ENCODE results near the gene PCED1B. TPM values are rescaled to one million over a fixed set of nuclear protein-coding genes. Genes with fewer than 3 reads are reported as not detected.

The PCED1B gene
- total RNA-seq, 2 experiments from 2014 or later = 57.1 to 62.2 TPM

DNA sequence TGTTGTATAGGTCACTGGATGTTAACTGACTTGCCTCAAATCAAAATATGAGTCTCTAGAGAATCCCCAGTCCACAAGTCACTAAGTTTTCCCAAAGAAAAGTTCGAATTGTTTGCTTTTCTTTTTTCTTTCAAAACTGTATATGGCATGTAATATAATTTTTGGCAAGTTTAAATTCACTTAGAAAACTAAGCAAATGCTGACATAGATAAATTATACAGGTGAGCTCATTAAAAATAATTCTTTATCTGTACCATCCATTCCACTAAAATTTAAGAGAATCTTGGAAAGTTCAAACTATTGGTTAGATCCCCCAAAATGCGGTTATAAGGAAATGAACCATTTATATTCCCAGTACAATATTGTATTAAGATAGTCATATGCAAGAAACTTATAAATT is 145.9 kb downstream of the PCED1B start:
- no peaks in the 10 kb centered on the region for H3K9me3 Mint-ChIP-seq
- DNase-seq = no peak
- CTCF ChIA-PET = no interaction called here
- peaks cover 72% of the 10 kb centered on the region for H3K4me1 Mint-ChIP-seq
- POLR2A ChIA-PET = interaction anchor here (2.2 to 3.1 kb wide), 2 partner anchors 10 to 146 kb away, joined by 5 to 24 read pairs; partner anchors contain the start of genes AMIGO2 and PCED1B
- no peak overlapping the region for H3K27ac Mint-ChIP-seq
- peaks cover 70% of the 10 kb centered on the region for H3K36me3 Mint-ChIP-seq (ENCODE audit: low read depth)
- H3K4me3 Mint-ChIP-seq = no peak overlapping the region
- no peaks in the 10 kb centered on the region for H3K27me3 Mint-ChIP-seq

DNA sequence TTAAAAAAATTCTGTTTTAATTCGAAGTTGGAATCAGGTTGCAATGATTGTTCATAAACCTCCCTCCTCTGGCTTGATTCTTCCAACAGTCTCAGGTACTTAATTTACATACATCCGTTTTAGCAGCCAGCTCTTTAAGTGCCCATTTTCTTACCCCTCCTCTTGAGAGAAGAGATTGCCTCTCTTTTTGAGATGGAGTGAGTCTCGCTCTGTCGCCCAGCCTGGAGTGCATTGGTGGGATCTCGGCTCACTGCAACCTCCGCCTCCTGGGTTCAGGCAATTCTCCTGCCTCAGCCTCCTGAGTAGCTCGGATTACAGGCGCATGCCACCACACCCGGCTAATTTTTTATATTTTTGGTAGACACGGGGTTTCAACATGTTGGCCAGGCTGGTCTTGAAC is 146.8 kb downstream of the PCED1B start:
- ChIA-PET CTCF (interaction anchor here (0.6 to 1.3 kb wide), 3 partner anchors 11 to 146 kb away, joined by 3 read pairs; partner anchors contain the start of genes AMIGO2 and PCED1B), POLR2A (interaction anchor here (1.1 to 4.4 kb wide), 6 partner anchors 8 to 172 kb away, joined by 3 to 30 read pairs (median 5); partner anchors contain the start of genes AMIGO2 and PCED1B)
- Mint-ChIP-seq H3K36me3 (ENCODE audit: low read depth) (peaks cover 73% of the 10 kb centered on the region), H3K4me3 (no peak overlapping the region), H3K4me1 (peaks cover 73% of the 10 kb centered on the region), H3K27ac (no peak overlapping the region), H3K9me3 (no peaks in the 10 kb centered on the region), H3K27me3 (no peaks in the 10 kb centered on the region)
- DNase-seq = no peak

DNA sequence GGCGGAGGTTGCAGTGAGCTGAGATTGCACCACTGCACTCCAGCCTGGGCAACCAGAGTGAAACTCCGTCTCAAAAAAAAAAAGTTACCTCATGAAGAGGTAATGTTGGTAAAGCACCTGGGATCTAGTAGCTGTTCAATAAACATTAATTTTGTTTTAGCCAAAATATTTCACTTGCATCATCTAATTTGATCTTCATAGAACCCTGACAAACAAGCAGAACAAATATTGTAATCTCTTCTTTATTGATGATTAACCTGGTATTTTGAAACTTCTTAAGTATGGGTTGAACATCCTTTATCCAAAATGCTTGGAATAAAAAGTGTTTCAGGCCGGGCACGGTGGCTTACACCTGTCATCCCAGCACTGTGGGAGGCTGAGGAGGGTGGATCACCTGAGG is 149.4 kb downstream of the PCED1B start:
- ChIA-PET CTCF (interaction anchor here (1.3 to 1.7 kb wide), 3 partner anchors 10 to 47 kb away, joined by 4 to 8 read pairs (median 5); no protein-coding TSS in a partner anchor), POLR2A (interaction anchor here (0.6 to 4.4 kb wide), 6 partner anchors 10 to 630 kb away, joined by 3 to 30 read pairs (median 4); no protein-coding TSS in a partner anchor)
- no peak overlapping the region for H3K27ac Mint-ChIP-seq
- peaks cover 73% of the 10 kb centered on the region for H3K36me3 Mint-ChIP-seq (ENCODE audit: low read depth)
- peaks cover 63% of the 10 kb centered on the region for H3K4me1 Mint-ChIP-seq
- no peaks in the 10 kb centered on the region for H3K27me3 Mint-ChIP-seq
- no peaks in the 10 kb centered on the region for H3K9me3 Mint-ChIP-seq
- H3K4me3 Mint-ChIP-seq = no peak overlapping the region
- no peak for DNase-seq

DNA sequence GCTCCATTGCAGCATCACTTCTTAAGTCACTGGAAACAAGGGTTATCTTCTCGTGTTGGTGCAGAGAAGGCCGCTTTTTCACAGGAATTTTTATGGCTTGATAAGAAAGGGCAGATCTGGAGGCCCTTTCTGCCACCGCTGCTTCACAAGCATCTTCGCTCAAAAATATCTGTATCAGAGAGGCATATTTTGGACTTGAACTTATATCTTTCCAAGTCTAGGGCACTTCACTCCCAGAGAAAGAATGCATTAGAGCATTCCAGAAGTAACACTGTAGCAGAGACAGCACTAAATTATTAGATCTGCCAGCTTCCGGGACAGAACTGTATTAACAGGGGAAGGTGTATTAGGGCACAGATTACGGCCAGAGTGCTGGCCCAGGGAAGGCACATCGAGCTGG is 152.0 kb downstream of the PCED1B start:
- H3K4me3 Mint-ChIP-seq = no peak overlapping the region
- ChIA-PET POLR2A (interaction anchor here (1.5 kb wide), 1 partner anchor 15 kb away, joined by 6 read pairs; no protein-coding TSS in a partner anchor), CTCF (no interaction called here)
- DNase-seq = no peak
- peaks cover 4% of the 10 kb centered on the region for H3K9me3 Mint-ChIP-seq
- H3K36me3 Mint-ChIP-seq (ENCODE audit: low read depth) = peaks cover 76% of the 10 kb centered on the region
- no peak overlapping the region for H3K27ac Mint-ChIP-seq
- no peaks in the 10 kb centered on the region for H3K27me3 Mint-ChIP-seq
- H3K4me1 Mint-ChIP-seq = peaks cover 50% of the 10 kb centered on the region

DNA sequence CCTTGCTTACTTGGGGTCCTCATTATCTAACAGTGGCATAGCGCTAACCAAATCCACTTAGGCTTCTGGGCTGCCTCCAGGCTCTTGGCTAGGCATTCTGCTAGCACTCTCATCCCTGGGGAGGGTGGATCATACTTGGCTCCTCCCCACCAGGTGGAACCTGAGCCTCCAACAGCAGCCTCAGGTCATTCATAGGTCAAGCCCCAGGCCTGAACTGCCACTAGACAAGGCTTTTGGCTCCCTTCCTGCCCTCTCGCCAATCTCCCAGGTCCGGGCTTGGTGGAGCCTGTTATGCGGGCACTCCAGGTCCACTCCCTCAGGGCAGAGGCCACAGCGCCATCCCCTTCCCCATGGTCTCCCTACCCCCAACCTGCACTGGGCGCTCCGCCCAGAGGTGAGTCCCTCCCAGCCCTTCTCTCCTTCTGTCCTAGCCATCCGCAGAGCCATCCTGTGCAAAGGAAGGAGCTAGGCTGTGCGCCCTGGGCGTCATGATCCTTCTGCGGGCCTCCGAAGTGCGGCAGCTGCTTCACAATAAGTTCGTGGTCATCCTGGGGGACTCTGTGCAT is 155.2 kb downstream of the PCED1B start:
- Mint-ChIP-seq H3K4me3 (no peak overlapping the region), H3K9me3 (peaks cover 6% of the 10 kb centered on the region), H3K36me3 (ENCODE audit: low read depth) (peaks cover 78% of the 10 kb centered on the region), H3K4me1 (peaks cover 49% of the 10 kb centered on the region), H3K27me3 (no peaks in the 10 kb centered on the region), H3K27ac (no peak overlapping the region)
- ChIA-PET POLR2A (interaction anchor here (1.1 kb wide), 1 partner anchor 18 kb away, joined by 4 read pairs; no protein-coding TSS in a partner anchor), CTCF (no interaction called here)
- no peak for DNase-seq

DNA sequence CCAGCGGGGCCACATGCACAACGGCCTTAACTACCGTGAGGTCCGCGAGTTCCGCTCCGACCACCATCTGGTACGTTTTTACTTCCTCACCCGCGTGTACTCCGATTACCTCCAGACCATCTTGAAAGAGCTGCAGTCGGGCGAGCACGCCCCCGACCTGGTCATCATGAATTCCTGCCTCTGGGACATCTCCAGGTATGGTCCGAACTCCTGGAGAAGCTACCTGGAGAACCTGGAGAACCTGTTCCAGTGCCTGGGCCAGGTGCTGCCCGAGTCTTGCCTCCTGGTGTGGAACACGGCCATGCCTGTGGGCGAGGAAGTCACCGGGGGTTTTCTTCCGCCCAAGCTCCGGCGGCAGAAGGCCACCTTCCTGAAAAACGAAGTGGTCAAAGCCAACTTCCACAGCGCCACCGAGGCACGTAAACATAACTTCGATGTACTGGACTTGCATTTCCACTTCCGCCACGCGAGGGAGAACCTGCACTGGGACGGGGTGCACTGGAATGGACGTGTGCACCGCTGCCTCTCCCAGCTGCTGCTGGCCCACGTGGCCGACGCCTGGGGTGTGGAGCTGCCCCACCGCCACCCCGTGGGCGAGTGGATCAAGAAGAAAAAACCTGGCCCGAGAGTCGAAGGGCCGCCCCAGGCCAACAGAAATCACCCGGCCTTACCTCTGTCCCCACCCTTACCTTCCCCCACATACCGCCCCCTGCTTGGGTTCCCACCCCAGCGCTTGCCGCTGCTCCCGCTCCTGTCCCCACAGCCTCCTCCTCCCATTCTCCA is 156.0 kb downstream of the PCED1B start:
- Mint-ChIP-seq H3K9me3 (peaks cover 6% of the 10 kb centered on the region), H3K4me1 (peaks cover 44% of the 10 kb centered on the region)

DNA sequence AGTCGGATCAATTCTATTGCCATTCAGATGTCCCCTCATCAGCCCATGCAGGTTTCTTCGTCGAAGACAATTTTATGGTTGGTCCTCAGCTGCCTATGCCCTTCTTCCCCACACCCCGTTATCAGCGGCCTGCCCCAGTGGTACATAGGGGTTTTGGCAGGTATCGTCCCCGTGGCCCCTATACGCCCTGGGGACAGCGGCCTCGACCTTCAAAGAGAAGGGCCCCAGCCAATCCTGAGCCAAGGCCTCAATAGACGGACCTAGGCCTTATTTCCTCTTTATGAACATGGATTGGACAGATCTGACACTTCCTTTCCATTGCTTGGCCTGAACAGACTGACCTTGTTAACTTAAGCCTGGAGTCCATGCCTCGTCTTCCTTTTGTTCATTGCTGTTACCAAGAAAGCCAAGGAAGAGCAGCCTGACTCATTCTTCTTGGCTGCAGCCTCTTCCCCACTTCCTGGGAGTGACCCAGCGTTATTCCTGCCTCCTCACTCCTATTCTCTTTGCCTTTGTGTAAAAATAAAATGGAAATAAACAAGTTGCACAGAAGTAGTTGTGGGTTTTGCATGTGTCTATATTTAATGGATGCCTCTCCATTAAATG is 156.8 kb downstream of the PCED1B start:
- Mint-ChIP-seq H3K27ac (peak overlapping the region; percentile 19), H3K4me1 (peaks cover 39% of the 10 kb centered on the region), H3K36me3 (ENCODE audit: low read depth) (peaks cover 68% of the 10 kb centered on the region), H3K27me3 (no peaks in the 10 kb centered on the region), H3K4me3 (no peak overlapping the region), H3K9me3 (peaks cover 6% of the 10 kb centered on the region)
- DNase-seq = no peak
- POLR2A ChIA-PET = no interaction called here
- CTCF ChIA-PET = no interaction called here

More for the DNA sequence above, 156.0 kb downstream of the PCED1B start:
- no peak for DNase-seq
- CTCF ChIA-PET = no interaction called here
- POLR2A ChIA-PET = interaction anchor here (1.1 kb wide), 1 partner anchor 19 kb away, joined by 4 read pairs; no protein-coding TSS in a partner anchor
- H3K27me3 Mint-ChIP-seq = no peaks in the 10 kb centered on the region
- peaks cover 76% of the 10 kb centered on the region for H3K36me3 Mint-ChIP-seq (ENCODE audit: low read depth)
- no peak overlapping the region for H3K4me3 Mint-ChIP-seq
- H3K27ac Mint-ChIP-seq = no peak overlapping the region

DNA sequence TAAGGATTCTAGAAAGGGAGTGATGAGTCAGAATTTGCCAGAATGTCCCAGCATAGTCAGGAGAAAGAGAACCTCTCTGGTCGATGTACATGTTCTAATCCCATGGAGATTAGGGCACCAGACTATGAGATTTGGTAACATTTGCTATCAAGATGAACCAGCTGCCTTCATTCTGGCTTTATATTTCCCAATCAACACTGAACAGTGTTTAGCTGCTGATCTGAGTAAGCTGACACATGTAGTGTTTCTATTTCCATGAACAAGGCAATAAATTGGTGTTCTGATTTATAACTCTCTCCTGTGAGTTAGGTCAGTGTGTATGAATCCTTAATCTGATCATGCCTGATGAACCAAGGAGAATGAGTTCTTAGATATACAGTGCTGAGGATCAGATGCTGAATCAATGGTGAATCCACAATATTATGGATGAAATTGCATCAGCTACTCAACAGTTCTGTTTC is 158.4 kb downstream of the PCED1B start:
- no peaks in the 10 kb centered on the region for H3K27me3 Mint-ChIP-seq
- H3K36me3 Mint-ChIP-seq (ENCODE audit: low read depth) = peaks cover 65% of the 10 kb centered on the region
- H3K4me1 Mint-ChIP-seq = peaks cover 35% of the 10 kb centered on the region
- CTCF ChIA-PET = no interaction called here
- POLR2A ChIA-PET = no interaction called here
- no peak overlapping the region for H3K4me3 Mint-ChIP-seq
- no peak for DNase-seq
- no peak overlapping the region for H3K27ac Mint-ChIP-seq
- H3K9me3 Mint-ChIP-seq = peaks cover 6% of the 10 kb centered on the region

DNA sequence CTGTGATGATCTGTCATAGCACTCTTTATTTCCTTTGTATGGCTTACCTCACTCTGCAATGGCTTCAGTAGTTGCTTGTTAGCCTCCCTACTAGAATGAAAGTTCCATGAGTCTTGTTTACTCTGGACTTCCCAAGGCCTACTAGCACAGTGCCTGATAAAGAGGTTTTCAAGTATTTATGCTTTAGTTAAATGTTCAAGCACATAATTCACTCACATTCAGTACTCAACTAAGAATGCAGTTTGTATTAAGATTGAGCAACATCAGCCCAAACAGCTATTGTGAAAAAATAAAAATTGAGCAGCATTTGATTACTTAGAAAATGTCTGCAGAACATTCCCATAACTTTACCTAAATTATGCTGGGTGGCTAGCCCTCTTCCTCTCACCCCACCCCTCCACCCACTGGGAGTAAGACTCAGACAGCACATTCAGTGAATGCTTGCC is 159.3 kb downstream of the PCED1B start:
- ChIA-PET CTCF (no interaction called here), POLR2A (no interaction called here)
- H3K9me3 Mint-ChIP-seq = peaks cover 6% of the 10 kb centered on the region
- H3K4me1 Mint-ChIP-seq = peaks cover 31% of the 10 kb centered on the region
- H3K4me3 Mint-ChIP-seq = no peak overlapping the region
- H3K36me3 Mint-ChIP-seq (ENCODE audit: low read depth) = peaks cover 57% of the 10 kb centered on the region
- H3K27ac Mint-ChIP-seq = peak overlapping the region; percentile 17
- no peaks in the 10 kb centered on the region for H3K27me3 Mint-ChIP-seq
- no peak for DNase-seq

DNA sequence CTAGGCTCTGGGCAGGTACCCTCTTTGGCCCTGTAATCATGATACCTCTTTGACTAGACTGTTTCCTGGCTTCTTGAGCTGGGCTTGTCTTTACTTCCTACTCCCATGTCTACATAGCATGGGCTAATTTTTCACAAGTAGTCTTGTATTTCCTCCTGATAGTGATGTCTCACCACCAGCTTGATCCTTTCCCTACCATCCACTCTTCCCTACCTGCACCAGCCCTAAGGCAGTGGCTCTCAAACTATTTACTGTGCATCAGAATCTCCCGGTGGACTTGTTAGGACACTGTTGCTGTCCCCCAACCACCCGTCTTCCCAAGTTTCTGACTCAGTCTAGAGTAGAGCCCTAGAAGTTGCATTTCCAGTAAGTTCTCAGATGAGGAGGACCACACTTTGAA is 163.0 kb downstream of the PCED1B start:
- Mint-ChIP-seq H3K27me3 (no peaks in the 10 kb centered on the region), H3K9me3 (no peaks in the 10 kb centered on the region), H3K27ac (no peak overlapping the region), H3K36me3 (ENCODE audit: low read depth) (peaks cover 34% of the 10 kb centered on the region), H3K4me1 (peaks cover 15% of the 10 kb centered on the region), H3K4me3 (no peak overlapping the region)
- no peak for DNase-seq
- POLR2A ChIA-PET = interaction anchor here (1.3 kb wide), 2 partner anchors 10 to 26 kb away, joined by 3 to 4 read pairs; no protein-coding TSS in a partner anchor
- CTCF ChIA-PET = interaction anchor here (0.9 kb wide), 1 partner anchor 48 kb away, joined by 3 read pairs; no protein-coding TSS in a partner anchor

DNA sequence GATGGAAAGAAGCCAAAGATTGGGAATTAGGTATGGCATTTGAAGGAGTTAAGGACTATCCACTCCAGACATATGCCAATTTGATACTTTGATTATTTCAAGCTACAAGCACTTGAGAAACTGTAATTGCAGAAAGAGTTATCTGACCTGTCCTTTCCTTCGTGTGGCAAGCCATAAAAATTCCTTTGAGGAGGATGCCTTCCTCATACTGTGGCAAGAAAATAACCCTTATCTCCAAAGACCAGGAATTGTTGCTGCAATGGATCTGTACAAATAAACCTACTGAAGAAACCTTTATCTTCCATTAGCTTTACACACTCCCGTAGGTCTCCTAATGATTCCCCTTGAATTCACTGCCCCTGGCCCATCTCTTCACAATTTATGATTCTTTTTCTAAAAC is 165.4 kb downstream of the PCED1B start:
- no peak overlapping the region for H3K4me3 Mint-ChIP-seq
- no peaks in the 10 kb centered on the region for H3K27me3 Mint-ChIP-seq
- CTCF ChIA-PET = no interaction called here
- DNase-seq = no peak
- peaks cover 5% of the 10 kb centered on the region for H3K9me3 Mint-ChIP-seq
- peaks cover 3% of the 10 kb centered on the region for H3K4me1 Mint-ChIP-seq
- peaks cover 43% of the 10 kb centered on the region for H3K36me3 Mint-ChIP-seq (ENCODE audit: low read depth)
- no peak overlapping the region for H3K27ac Mint-ChIP-seq
- POLR2A ChIA-PET = no interaction called here

DNA sequence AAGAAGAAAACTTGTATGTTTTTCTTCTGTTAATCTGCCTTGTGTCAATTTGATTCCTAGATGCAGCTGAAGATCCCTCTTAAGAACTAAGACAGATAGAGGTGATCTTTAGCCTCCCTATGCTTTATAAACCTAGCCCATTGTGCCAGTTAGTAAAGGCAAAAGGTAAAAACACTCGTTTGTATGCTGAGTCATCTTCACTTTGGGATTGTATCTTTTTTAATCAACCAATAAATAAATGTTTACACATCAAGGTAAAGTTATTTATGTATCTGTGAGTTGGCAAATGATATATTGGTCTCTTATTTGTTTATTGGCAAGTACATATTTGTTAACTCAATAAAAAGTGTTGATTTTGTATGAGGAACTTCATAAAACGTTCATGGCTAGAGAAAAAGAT is 166.2 kb downstream of the PCED1B start:
- Mint-ChIP-seq H3K4me3 (no peak overlapping the region), H3K36me3 (ENCODE audit: low read depth) (peaks cover 48% of the 10 kb centered on the region), H3K9me3 (peaks cover 7% of the 10 kb centered on the region), H3K27ac (no peak overlapping the region), H3K27me3 (no peaks in the 10 kb centered on the region), H3K4me1 (peaks cover 3% of the 10 kb centered on the region)
- ChIA-PET CTCF (no interaction called here), POLR2A (no interaction called here)
- no peak for DNase-seq

DNA sequence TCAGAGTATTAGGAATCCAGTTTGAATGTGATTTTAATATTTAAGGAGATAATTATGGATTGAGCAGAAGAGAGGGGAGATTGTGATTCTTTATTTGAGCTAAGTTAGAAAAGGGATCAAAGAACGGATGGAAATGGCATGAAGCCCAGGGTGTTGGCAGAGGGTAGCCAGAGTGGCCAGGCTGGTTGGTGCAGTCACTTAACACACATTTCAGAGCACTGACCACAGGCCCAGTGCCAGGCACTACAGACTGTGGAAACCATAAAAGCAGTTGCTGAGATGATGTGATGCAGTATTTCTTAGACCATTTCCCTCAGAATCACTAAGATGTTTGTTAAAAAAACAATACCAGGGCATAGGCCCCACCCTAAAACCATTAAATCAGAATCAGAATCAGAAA is 168.0 kb downstream of the PCED1B start:
- ChIA-PET CTCF (no interaction called here), POLR2A (no interaction called here)
- Mint-ChIP-seq H3K4me3 (no peak overlapping the region), H3K36me3 (ENCODE audit: low read depth) (peaks cover 57% of the 10 kb centered on the region), H3K9me3 (peaks cover 18% of the 10 kb centered on the region), H3K4me1 (peaks cover 2% of the 10 kb centered on the region), H3K27me3 (no peaks in the 10 kb centered on the region), H3K27ac (no peak overlapping the region)
- DNase-seq = no peak
